Measurements from ENCODE around the gene UGGT1.
A peak's percentile ranks its signal among the peaks of the same experiment; 100 is the strongest.
"Not testable (repeated sequence)": the region's sequence is repeated elsewhere in the genome, so short reads cannot be mapped to it uniquely, and the experiment has no call there.

Gene UGGT1

GRCh38 chr2:128172191-128172590 is 81.2 kb downstream of the UGGT1 start:
- CTCF ChIA-PET, result interaction anchor here (0.6 to 1.4 kb wide), 2 partner anchors 62 to 828 kb away, joined by 3 to 4 read pairs; no protein-coding TSS in a partner anchor
- H3K36me3 Mint-ChIP-seq, result peaks cover 72% of the 10 kb centered on the region
- H3K27me3 Mint-ChIP-seq, result no peaks in the 10 kb centered on the region
- DNase-seq, result no peak
- no peak overlapping the region for H3K27ac Mint-ChIP-seq
- H3K9me3 Mint-ChIP-seq, result no peaks in the 10 kb centered on the region
- no peak overlapping the region for H3K4me3 Mint-ChIP-seq
- peaks cover 23% of the 10 kb centered on the region for H3K4me1 Mint-ChIP-seq

GRCh38 chr2:128174067-128174466 is 83.1 kb downstream of the UGGT1 start:
- Mint-ChIP-seq H3K36me3 (peaks cover 72% of the 10 kb centered on the region), H3K4me1 (peaks cover 11% of the 10 kb centered on the region)
- H3K4me3 Mint-ChIP-seq, H3K9me3 Mint-ChIP-seq, H3K27me3 Mint-ChIP-seq, CTCF ChIA-PET, DNase-seq, H3K27ac Mint-ChIP-seq: not testable (repeated sequence)

- DNase-seq, result no peak
- Mint-ChIP-seq H3K36me3 (peaks cover 65% of the 10 kb centered on the region), H3K4me1 (no peaks in the 10 kb centered on the region), H3K27ac (no peak overlapping the region), H3K27me3 (no peaks in the 10 kb centered on the region), H3K4me3 (no peak overlapping the region), H3K9me3 (no peaks in the 10 kb centered on the region)
- CTCF ChIA-PET, result interaction anchor here (1.1 kb wide), 1 partner anchor 12 kb away, joined by 3 read pairs; no protein-coding TSS in a partner anchor
These were observed 86.3 kb downstream of the UGGT1 start for GRCh38 chr2:128177315-128177714.

- DNase-seq, result no peak
- peaks cover 60% of the 10 kb centered on the region for H3K36me3 Mint-ChIP-seq
- no peaks in the 10 kb centered on the region for H3K4me1 Mint-ChIP-seq
- no peaks in the 10 kb centered on the region for H3K9me3 Mint-ChIP-seq
- CTCF ChIA-PET, result interaction anchor here (0.9 to 1.7 kb wide), 5 partner anchors 12 to 142 kb away, joined by 3 to 5 read pairs (median 3); no protein-coding TSS in a partner anchor
- H3K4me3 Mint-ChIP-seq, result no peak overlapping the region
- no peaks in the 10 kb centered on the region for H3K27me3 Mint-ChIP-seq
- H3K27ac Mint-ChIP-seq, result no peak overlapping the region
These were observed 87.2 kb downstream of the UGGT1 start for GRCh38 chr2:128178149-128178649.

GRCh38 chr2:128178650-128179460 is 87.9 kb downstream of the UGGT1 start:
- CTCF ChIA-PET, result interaction anchor here (0.9 to 1.7 kb wide), 5 partner anchors 9 to 142 kb away, joined by 3 to 5 read pairs (median 3); no protein-coding TSS in a partner anchor
- H3K4me3 Mint-ChIP-seq, result no peak overlapping the region
- peak; percentile 74 for DNase-seq
- H3K27ac Mint-ChIP-seq, result no peak overlapping the region
- no peaks in the 10 kb centered on the region for H3K27me3 Mint-ChIP-seq
- H3K4me1 Mint-ChIP-seq, result no peaks in the 10 kb centered on the region
- H3K9me3 Mint-ChIP-seq, result no peaks in the 10 kb centered on the region
- H3K36me3 Mint-ChIP-seq, result peaks cover 59% of the 10 kb centered on the region

- Mint-ChIP-seq H3K4me1 (no peaks in the 10 kb centered on the region), H3K36me3 (peaks cover 61% of the 10 kb centered on the region), H3K27ac (no peak overlapping the region), H3K4me3 (no peak overlapping the region), H3K27me3 (no peaks in the 10 kb centered on the region), H3K9me3 (no peaks in the 10 kb centered on the region)
- CTCF ChIA-PET, result interaction anchor here (0.9 to 1.7 kb wide), 2 partner anchors 8 to 55 kb away, joined by 3 to 5 read pairs; no protein-coding TSS in a partner anchor
- DNase-seq, result no peak
These were observed 88.4 kb downstream of the UGGT1 start for GRCh38 chr2:128179461-128179755.

GRCh38 chr2:128180031-128180430 is 89.0 kb downstream of the UGGT1 start:
- CTCF ChIA-PET, result interaction anchor here (0.7 to 1.7 kb wide), 2 partner anchors 54 to 68 kb away, joined by 3 to 5 read pairs; no protein-coding TSS in a partner anchor
- no peaks in the 10 kb centered on the region for H3K4me1 Mint-ChIP-seq
- peaks cover 59% of the 10 kb centered on the region for H3K36me3 Mint-ChIP-seq
- no peaks in the 10 kb centered on the region for H3K9me3 Mint-ChIP-seq
- no peak overlapping the region for H3K27ac Mint-ChIP-seq
- DNase-seq, result no peak
- no peak overlapping the region for H3K4me3 Mint-ChIP-seq
- H3K27me3 Mint-ChIP-seq, result no peaks in the 10 kb centered on the region

GRCh38 chr2:128185576-128185975 is 94.6 kb downstream of the UGGT1 start:
- Mint-ChIP-seq H3K36me3 (peaks cover 58% of the 10 kb centered on the region), H3K4me1 (no peaks in the 10 kb centered on the region), H3K4me3 (no peak overlapping the region), H3K27me3 (no peaks in the 10 kb centered on the region), H3K27ac (no peak overlapping the region), H3K9me3 (no peaks in the 10 kb centered on the region)
- CTCF ChIA-PET, result no interaction called here
- DNase-seq, result no peak

- CTCF ChIA-PET, result interaction anchor here (1.1 kb wide), 1 partner anchor 8 kb away, joined by 3 read pairs; no protein-coding TSS in a partner anchor
- H3K4me1 Mint-ChIP-seq, result no peaks in the 10 kb centered on the region
- DNase-seq, result no peak
- H3K27ac Mint-ChIP-seq, result peak overlapping the region; percentile 14
- peaks cover 59% of the 10 kb centered on the region for H3K36me3 Mint-ChIP-seq
- no peak overlapping the region for H3K4me3 Mint-ChIP-seq
- no peaks in the 10 kb centered on the region for H3K27me3 Mint-ChIP-seq
- no peaks in the 10 kb centered on the region for H3K9me3 Mint-ChIP-seq
These were observed 96.1 kb downstream of the UGGT1 start for GRCh38 chr2:128187032-128187654.

- H3K9me3 Mint-ChIP-seq, result no peaks in the 10 kb centered on the region
These were observed 104.5 kb downstream of the UGGT1 start for GRCh38 chr2:128195435-128195984.

GRCh38 chr2:128196026-128196425 is 105.0 kb downstream of the UGGT1 start:
- Mint-ChIP-seq H3K9me3 (no peaks in the 10 kb centered on the region), H3K27ac (peak overlapping the region; percentile 76), H3K4me3 (no peak overlapping the region), H3K27me3 (no peaks in the 10 kb centered on the region), H3K4me1 (peaks cover 30% of the 10 kb centered on the region), H3K36me3 (peaks cover 30% of the 10 kb centered on the region)
- no peak for DNase-seq
- CTCF ChIA-PET, result no interaction called here

More at GRCh38 chr2:128195435-128195984, 104.5 kb downstream of the UGGT1 start:
- Mint-ChIP-seq H3K36me3 (peaks cover 35% of the 10 kb centered on the region), H3K4me1 (peaks cover 30% of the 10 kb centered on the region), H3K27me3 (no peaks in the 10 kb centered on the region), H3K27ac (no peak overlapping the region), H3K4me3 (no peak overlapping the region)
- CTCF ChIA-PET, result no interaction called here
- DNase-seq, result no peak

- no peak for DNase-seq
- H3K9me3 Mint-ChIP-seq, result no peaks in the 10 kb centered on the region
- peaks cover 26% of the 10 kb centered on the region for H3K36me3 Mint-ChIP-seq
- CTCF ChIA-PET, result no interaction called here
- peak overlapping the region; percentile 8 for H3K4me3 Mint-ChIP-seq
- H3K27ac Mint-ChIP-seq, result peak overlapping the region; percentile 76
- no peaks in the 10 kb centered on the region for H3K27me3 Mint-ChIP-seq
- peaks cover 30% of the 10 kb centered on the region for H3K4me1 Mint-ChIP-seq
These were observed 105.5 kb downstream of the UGGT1 start for GRCh38 chr2:128196471-128196931.

- H3K4me1 Mint-ChIP-seq, result peaks cover 30% of the 10 kb centered on the region
- H3K9me3 Mint-ChIP-seq, result no peaks in the 10 kb centered on the region
- CTCF ChIA-PET, result no interaction called here
These were observed 106.1 kb downstream of the UGGT1 start for GRCh38 chr2:128197059-128197458.

GRCh38 chr2:128198656-128199055 is 107.7 kb downstream of the UGGT1 start:
- peaks cover 19% of the 10 kb centered on the region for H3K36me3 Mint-ChIP-seq
- no peak overlapping the region for H3K4me3 Mint-ChIP-seq
- H3K27me3 Mint-ChIP-seq, result peaks cover 8% of the 10 kb centered on the region
- DNase-seq, result no peak
- H3K4me1 Mint-ChIP-seq, result peaks cover 30% of the 10 kb centered on the region
- CTCF ChIA-PET, result no interaction called here
- no peaks in the 10 kb centered on the region for H3K9me3 Mint-ChIP-seq
- H3K27ac Mint-ChIP-seq, result peak overlapping the region; percentile 51

More at GRCh38 chr2:128197059-128197458, 106.1 kb downstream of the UGGT1 start:
- Mint-ChIP-seq H3K36me3 (peaks cover 24% of the 10 kb centered on the region), H3K27ac (peak overlapping the region; percentile 74), H3K27me3 (no peaks in the 10 kb centered on the region), H3K4me3 (no peak overlapping the region)
- DNase-seq, result no peak

Data from activated naive CD4-positive, alpha-beta T cell treated with anti-CD3 and anti-CD28 coated beads, Interleukin-2, amount 10 ng/mL, durations not matched to agents 7 days and 5 days (primary cell).